GM21390 (cell line): Measurements from ENCODE around the gene IQCK.
A peak's percentile ranks its signal among the peaks of the same experiment; 100 is the strongest.

ENCODE experiments used
- ATAC-seq: cut with Tn5 transposase; IDR thresholded peaks from one replicate; pipeline ENCODE4 v1.9.1; 2021; ENCODE audit not compliant: unreplicated experiment

The IQCK gene

GRCh38 chr16:19907161-19907992 is 189.3 kb downstream of the IQCK start:
- ATAC-seq = peak; percentile 63
